Measurements from ENCODE around the gene DPAGT1. TPM values are rescaled to one million over a fixed set of nuclear protein-coding genes. Genes with fewer than 3 reads are reported as not detected.
A peak's percentile ranks its signal among the peaks of the same experiment; 100 is the strongest.

DPAGT1 gene
- polyA plus RNA-seq, 1 experiment, result 62.5 TPM

DNA sequence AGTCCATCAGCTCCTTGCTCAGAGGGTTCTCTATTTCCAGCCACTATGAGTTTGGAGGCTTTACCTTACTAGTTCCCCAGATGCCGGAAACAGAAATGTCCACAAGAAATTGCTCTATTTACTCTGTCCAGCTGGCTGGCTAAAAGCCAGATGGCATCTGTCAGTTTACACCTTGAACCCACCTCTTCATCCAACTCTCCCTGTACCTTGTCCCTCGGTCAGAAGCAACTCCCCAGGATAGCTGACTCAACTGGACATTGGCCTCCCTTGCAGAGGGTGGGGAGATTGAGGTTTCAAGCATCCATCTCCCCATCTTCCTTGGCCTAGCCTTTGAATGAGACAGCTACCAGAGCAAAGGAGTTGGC is 7.2 kb upstream of the DPAGT1 start:
- no peak for DNase-seq (ENCODE audit: low read depth, low spot score)
- no peak overlapping the region for H3K27ac ChIP-seq (ENCODE audit: low read depth, low read length)
- H3K9me3 ChIP-seq (ENCODE audit: control insufficient read depth, insufficient read depth, low read length), result no peaks in the 10 kb centered on the region
- ChIA-PET CTCF (interaction anchor here (1.2 to 2.3 kb wide), 6 partner anchors 14 to 213 kb away, joined by 3 to 11 read pairs (median 6); partner anchors contain the start of gene CBL), POLR2A (no interaction called here)
- TF ChIP-seq CTCF (IDR thresholded peaks at IDR 0.05; ENCODE audit: low read depth, low read length), result no peak
- no peaks in the 10 kb centered on the region for H3K27me3 ChIP-seq (ENCODE audit: control insufficient read depth, insufficient read depth, low read length)
- peak overlapping the region; percentile 80 for H3K4me3 ChIP-seq (ENCODE audit: low read depth, low read length)

GRCh38 chr11:119108146-119108856 is 6.6 kb upstream of the DPAGT1 start:
- DNase-seq (ENCODE audit: low read depth, low spot score), result no peak
- Histone ChIP-seq H3K4me3 (ENCODE audit: low read depth, low read length) (peak overlapping the region; percentile 80), H3K9me3 (ENCODE audit: control insufficient read depth, insufficient read depth, low read length) (no peaks in the 10 kb centered on the region), H3K27ac (ENCODE audit: low read depth, low read length) (no peak overlapping the region), H3K27me3 (ENCODE audit: control insufficient read depth, insufficient read depth, low read length) (no peaks in the 10 kb centered on the region)
- ChIA-PET POLR2A (interaction anchor here (1.9 to 2.4 kb wide), 2 partner anchors 12 to 13 kb away, joined by 11 to 23 read pairs; partner anchors contain the start of gene HINFP), CTCF (interaction anchor here (1.2 to 2.3 kb wide), 6 partner anchors 14 to 97 kb away, joined by 3 to 11 read pairs (median 6); partner anchors contain the start of gene CBL)
- no peak for TF ChIP-seq CTCF (IDR thresholded peaks at IDR 0.05; ENCODE audit: low read depth, low read length)

DNA sequence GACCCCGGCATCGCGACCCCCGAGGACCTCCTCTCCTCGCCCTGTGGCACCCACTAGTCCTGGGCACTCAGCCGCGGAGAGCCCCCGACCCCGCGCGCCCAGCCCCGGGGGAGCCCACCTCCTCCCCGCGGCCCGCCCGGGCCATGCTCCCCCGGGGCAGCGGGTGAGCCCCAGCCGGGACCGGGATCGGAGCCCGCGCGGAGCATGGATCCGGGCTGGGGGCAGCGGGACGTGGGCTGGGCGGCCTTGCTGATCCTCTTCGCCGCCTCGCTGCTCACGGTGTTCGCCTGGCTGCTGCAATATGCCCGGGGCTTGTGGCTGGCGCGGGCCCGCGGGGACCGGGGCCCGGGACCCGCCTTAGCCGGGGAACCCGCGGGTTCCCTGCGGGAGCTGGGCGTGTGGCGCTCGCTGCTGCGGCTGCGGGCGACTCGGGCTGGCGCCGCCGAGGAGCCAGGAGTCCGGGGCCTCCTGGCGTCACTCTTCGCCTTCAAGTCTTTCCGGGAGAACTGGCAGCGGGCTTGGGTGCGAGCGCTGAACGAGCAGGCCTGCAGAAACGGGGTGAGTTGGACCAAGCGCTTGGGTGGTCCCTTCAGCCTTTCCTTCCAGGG is 6.0 kb upstream of the DPAGT1 start:
- no peaks in the 10 kb centered on the region for H3K27me3 ChIP-seq (ENCODE audit: control insufficient read depth, insufficient read depth, low read length)
- TF ChIP-seq CTCF (IDR thresholded peaks at IDR 0.05; ENCODE audit: low read depth, low read length), result no peak
- no peak overlapping the region for H3K27ac ChIP-seq (ENCODE audit: low read depth, low read length)
- POLR2A ChIA-PET, result interaction anchor here (1.9 to 2.4 kb wide), 2 partner anchors 13 kb away, joined by 11 to 23 read pairs; partner anchors contain the start of gene HINFP
- peak overlapping the region; percentile 80 for H3K4me3 ChIP-seq (ENCODE audit: low read depth, low read length)
- H3K9me3 ChIP-seq (ENCODE audit: control insufficient read depth, insufficient read depth, low read length), result no peaks in the 10 kb centered on the region
- no peak for DNase-seq (ENCODE audit: low read depth, low spot score)
- CTCF ChIA-PET, result interaction anchor here (0.9 to 2.3 kb wide), 3 partner anchors 89 to 249 kb away, joined by 3 to 8 read pairs (median 5); partner anchors contain the start of gene CBL

DNA sequence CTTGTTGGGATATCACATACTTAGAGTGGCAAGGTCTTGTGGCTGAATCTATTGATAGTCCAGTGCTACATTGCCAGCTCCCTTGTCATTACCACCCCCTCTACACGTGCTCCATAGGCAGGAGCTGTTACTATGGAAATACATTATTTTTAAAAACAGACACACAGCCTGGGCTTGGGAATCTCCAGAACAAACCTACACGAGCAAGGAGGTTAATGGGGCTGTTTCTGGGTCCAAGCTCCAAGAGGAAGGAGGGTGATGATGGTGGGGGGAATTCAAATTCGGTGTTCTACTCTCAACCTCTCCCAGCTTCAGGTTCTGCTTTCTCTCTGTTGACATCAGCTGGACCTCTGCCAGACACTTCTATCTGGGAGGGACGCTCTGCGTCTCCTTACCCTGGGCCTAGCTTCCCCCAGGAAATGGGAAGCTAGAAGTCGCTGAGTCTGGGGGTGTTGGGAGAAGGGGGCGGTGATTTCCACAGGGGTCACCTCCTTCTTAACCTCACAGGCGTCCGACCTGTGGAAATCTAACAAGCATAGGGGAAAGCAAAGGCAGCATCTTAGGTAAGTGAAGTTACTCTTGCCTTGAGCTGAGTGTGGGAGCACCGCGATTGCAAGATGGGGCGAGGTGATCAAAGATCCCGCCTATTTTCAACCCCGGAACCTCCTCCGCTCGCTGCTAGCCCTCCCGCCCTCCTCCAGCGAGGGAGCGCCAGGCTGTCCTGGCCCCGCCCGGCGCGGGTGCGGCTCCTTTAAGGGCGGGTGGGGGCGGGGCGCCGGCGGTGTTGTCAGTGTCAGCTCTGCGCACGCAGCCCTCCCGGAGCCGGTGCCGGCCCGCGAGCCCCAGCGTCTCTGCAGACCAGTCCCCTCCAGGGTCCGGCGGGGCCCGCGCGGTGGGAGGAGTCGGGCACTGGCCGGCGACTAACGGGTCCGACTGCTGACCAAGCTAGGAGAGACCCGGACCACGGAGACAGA is 5.2 kb upstream of the DPAGT1 start, which contains the start of gene C2CD2L:
TSS of gene C2CD2L (plus strand) at position 781 of the 974 bp plus-strand sequence. CDS start 398 bp downstream, outside the sequence.
- Histone ChIP-seq H3K9me3 (ENCODE audit: control insufficient read depth, insufficient read depth, low read length) (no peaks in the 10 kb centered on the region), H3K27ac (ENCODE audit: low read depth, low read length) (peak within 1 kb of the TSS; percentile 39), H3K4me3 (ENCODE audit: low read depth, low read length) (peak within 1 kb of the TSS; percentile 80), H3K27me3 (ENCODE audit: control insufficient read depth, insufficient read depth, low read length) (no peaks in the 10 kb centered on the region)
- ChIA-PET POLR2A (interaction anchor here (0.7 to 2.4 kb wide), 4 partner anchors 12 to 232 kb away, joined by 3 to 23 read pairs (median 7); partner anchors contain the start of gene HINFP), CTCF (interaction anchor here (0.7 to 2.3 kb wide), 6 partner anchors 12 to 249 kb away, joined by 3 to 8 read pairs (median 4); partner anchors contain the start of gene CBL)
- DNase-seq (ENCODE audit: low read depth, low spot score), result peak; percentile 64
- TF ChIP-seq CTCF (IDR thresholded peaks at IDR 0.05; ENCODE audit: low read depth, low read length), result no peak

Measured in AG04450 (cell line).